TTC549 (cell line): ENCODE data around the gene EVA1B.

Experiments used
- FAIRE-seq: peaks from 2 replicates; lab custom pipeline; 2012; peaks lifted over from hg19 to GRCh38; lab: Jason Lieb, UNC

Gene EVA1B, protein sequence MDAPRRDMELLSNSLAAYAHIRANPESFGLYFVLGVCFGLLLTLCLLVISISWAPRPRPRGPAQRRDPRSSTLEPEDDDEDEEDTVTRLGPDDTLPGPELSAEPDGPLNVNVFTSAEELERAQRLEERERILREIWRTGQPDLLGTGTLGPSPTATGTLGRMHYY

DNA sequence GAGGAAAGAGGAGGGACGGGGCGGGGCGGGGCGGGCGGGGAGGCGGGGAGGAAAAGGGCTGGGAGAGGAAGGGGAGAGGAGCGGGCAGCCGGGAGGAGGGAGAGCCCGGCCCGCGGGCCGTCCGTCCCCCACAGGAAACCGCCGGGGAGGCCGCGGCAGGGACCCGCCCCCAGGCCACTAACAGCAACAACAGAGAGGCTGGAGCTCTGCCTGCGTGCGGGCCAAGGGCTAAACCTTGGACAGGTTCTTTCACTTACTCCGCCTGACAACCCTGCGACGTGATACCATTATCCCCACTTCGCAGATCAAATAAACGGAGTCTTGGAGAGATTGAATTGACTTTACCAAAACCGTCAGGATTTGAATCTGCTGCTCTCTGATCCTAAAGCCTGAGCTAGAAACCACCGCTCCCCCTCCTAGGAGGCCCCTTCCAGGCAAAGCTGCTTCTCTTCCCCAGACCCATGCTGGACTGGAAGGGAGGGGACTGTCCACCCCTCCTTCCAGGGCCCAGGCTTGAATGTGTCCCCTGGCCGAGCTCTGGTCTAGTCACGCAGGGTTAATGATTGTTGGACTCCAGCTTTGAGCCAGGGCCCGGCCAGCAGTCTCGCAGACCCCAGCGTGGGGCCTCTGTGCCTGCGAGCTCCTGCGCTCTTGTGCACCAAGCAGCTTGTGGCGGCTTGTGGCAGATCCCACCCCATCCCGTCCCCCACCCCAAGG lies at the start of gene EVA1B:
EVA1B (minus strand) TSS at position 10 of the 717 bp plus-strand sequence. CDS start 608 bp downstream, outside the sequence.
- FAIRE-seq: no peak

DNA sequence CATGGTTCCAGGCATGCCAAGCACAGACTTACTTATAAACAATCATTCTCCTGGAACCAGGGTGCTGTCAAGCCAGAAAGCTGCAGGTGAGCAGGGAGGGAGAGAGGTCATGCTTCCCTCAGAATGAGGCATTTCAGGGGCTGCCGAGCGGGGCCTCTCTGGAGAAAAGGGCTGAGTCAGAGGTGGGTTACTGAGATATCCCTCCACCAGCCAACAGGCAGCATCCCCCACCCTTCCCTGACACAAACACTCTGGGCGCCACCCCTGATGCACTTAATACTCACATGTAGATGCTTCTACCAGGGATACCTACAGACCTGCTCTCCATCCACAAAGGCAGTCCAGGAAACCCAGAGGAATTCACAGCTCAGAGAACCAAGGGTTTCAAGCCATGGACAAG lies 49.2 kb upstream of the EVA1B start:
- no peak for FAIRE-seq

DNA sequence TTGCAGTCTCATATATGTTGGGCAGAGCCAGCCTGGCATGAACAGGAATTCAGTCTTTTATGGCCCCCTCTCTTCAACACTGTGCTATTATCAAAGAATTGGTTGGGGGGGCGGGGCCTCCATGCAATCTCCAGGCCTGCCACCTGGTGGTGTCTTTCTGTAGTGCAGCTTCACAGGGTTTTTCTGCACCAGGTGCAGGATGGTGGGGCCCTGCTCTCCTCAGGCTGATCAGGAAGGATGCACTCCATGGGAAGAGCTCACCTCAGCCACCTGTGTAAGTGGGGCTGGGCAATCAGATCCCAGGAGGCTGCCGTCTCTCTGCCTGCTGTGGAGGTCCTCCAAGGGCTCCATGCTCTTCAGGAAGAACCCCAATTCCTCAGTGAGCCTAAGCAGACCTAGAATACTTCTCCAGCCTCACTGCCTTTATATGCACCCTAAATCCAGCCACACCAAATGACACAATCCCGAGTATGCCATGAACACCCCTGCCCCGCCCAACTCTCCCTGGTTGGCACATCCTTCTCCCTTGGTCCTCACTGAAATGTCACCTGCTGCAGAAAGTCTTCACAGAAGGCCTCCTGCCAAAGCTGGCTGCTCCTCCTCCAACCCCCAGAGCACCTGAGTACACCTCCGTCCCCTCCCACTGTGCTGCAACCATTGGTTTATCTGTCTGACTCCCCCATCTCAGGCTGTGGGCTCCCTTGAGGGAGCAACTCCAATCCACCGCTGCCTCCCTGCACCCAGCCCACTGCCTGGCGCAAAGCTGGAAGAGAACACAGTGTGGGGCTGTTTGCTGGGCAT lies 45.8 kb upstream of the EVA1B start:
- FAIRE-seq: no peak

DNA sequence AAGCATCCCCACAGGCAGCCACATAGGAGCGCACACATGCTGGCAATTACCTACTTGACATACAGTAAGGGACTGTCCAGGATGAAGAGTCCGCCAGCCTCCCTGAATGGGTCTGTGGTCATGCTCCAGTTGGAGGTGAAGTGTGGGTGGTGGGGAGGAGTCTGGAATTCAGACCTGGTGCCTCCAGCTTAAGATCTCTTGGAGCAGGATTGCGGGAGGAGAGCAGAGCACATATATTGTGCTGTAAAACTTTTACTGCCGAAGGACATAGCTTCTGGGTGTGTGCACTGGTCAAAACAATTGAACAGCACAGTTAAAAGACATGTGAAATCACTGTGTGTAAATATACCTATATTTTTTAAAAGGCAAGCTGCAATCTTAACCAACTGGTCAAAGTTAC lies 44.4 kb upstream of the EVA1B start:
- no peak for FAIRE-seq

DNA sequence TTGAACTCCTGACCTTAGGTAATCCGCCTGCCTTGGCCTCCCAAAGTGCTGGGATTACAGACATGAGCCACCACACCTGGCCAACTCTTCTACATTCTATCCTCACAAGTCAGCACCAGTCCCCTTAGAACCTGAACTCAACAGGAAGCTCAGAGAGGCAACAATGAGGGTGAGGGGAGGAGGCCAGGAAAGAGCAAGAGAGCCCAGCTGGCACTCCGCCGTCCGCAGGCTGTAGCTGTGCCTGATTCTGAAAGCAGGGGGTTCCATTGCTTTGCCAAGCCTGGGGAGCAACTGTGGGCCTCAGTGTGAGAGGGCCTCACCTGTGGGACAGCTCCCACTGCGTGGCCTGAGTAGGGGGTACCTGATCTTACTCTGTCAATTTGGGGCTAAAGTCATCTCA lies 43.6 kb upstream of the EVA1B start:
- FAIRE-seq: no peak

DNA sequence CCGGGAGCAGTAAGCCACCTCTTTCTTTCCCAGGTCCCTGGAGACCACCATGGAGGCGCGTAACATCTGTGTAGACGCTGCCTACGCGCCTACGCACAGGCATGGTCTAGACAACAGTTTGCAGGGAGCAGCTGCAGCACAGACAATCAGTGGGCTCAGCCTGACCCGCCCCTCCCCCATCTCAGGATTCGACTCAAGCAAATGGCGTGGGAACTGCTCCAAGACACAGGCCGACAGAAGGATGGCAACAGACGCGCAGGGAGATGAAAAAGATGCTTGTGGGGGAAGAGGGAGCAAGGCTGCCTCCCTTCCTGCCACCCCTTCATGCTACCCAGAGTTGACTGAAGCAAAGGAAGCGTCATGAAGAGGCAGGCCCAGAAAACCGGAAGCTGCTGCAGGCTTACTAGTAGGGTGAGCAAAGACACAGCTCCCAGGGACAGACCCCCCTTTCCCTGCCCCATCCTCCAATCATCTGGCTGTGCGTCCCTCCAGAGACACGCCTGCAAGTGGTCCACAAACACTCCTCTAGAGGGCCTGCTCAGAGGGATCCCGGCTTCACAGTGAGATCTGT lies 42.7 kb upstream of the EVA1B start:
- FAIRE-seq: no peak

DNA sequence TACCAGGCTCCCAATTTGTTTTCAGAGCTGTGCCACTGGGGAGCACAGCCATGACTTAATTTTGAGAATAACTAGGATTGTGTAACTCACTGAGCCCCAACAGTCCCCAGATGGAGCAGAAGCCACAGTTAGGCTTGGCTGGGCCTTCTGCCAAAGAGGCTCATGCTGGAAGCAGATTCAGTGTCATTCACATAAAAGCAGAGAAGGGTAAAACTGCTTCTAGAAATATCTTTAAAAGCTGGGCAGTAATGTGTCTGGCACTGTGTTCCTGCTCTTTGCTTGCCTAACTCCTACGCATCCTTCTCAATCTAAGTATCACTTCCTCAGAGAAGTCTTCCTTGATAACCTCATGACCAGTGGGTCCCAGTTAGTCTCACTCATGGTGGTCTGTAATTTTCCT lies 41.9 kb upstream of the EVA1B start:
- FAIRE-seq: no peak

DNA sequence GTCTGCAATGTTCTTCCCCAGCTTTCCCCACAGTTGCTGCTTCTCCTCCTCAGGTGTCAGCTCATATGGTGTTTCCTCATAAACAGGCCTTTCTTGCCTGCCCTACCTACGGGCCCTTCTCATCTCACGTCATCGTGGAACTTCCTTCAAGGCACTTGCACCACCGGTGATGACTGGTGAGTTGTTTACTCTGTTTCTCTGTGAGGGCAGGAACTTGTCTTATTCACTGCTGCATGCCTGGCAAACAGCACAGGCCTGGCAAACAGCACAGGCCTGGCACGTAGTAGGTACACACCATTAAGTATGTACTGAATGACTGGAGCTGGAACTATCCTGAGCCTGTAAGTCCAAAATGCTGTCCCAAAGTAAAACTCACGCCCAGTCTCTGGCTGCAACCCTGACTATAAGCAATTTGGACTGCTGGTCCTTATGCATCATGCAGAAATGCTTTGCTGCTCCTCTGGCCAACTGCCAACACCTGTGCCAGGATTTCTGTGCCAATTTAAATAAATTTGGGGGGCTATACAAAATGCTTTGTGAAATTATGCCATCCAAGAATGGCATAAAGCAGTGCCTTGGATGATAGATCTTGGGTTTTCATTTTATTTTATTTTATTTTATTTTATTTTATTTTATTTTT lies 36.6 kb upstream of the EVA1B start:
- FAIRE-seq: no peak

DNA sequence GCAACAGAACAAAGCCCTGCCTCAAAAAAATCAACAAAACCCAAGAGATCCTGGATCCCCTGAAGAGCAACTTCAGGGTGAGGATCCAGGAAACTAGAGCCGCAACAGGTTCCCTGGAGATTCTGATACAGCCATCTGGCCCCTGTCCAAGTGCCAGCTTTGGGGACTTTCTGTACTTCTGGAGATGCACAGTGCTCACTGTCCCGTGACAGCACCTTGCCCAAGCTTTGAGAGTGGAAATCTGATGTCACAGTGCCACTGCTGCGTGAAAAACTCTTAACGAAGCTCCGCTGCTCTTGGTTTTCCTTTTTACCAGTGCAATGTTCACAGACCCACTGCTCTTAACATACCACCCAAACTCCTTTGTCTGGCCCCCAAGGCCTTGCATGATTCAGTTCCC lies 35.9 kb upstream of the EVA1B start:
- FAIRE-seq: no peak

DNA sequence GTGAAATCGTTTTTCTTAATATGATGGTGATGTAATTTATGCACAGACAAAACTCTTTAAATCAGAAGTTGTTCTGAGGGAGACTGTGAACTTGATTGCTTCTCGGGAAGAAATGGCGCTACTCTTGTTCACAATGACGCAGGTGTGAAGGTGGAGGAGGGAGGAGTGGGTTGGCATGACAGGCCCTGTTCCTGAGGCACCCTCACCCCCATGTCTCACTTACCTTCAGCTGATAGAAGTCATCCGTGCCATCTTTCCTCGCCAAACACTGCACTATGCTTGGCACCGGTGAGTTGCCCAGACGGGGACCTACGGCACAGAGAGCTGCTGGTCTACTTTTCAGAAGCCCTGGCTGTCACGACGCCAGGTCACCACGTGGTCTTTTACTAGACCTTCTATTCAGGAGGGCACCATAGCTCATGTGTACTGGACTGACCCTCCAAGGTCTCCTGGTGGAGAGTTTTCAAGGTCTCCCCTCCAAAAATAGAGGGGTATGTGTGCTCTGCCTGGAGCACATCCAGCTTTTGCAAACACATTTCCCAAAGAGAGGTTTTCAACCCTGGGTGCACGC lies 35.2 kb upstream of the EVA1B start:
- no peak for FAIRE-seq

DNA sequence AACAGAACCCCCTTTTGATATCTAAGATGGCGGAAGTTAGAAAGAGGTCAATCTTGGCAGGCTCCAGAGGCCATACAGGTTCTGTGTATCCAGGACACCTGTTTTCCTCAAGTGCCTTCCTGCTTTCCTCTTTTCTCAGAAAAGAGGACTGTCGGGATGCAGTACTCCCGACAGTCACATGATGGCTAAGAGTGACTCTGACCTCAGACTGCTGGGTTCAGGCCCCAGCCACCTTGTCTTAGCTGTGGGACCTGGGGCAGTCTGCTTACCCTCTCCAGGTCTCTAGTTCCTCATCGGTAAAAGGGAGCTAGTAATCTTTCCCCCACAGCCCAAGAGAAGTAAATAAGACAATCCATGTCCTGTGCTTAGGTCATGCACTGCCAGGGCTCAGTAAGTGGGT lies 32.4 kb upstream of the EVA1B start:
- FAIRE-seq: no peak

DNA sequence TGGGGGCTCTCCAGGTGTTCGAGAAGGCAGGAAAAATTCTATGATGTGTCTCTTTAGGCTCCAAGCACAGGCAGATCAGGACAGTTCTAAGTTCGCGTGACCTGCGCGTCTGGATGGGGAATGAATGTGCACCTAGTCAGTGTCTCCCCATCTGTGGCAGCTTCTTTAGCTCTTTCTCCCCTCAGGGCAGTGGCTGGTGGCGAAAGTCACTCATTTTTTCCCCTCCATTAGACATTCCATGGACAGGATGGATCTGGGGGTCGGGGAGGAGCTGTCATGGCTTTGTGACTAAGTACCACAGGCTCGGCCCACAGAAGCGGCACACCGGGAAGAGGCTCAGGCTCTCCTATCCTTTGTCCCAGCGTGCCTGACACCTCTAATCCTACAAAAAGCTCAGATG lies 31.0 kb upstream of the EVA1B start:
- no peak for FAIRE-seq

DNA sequence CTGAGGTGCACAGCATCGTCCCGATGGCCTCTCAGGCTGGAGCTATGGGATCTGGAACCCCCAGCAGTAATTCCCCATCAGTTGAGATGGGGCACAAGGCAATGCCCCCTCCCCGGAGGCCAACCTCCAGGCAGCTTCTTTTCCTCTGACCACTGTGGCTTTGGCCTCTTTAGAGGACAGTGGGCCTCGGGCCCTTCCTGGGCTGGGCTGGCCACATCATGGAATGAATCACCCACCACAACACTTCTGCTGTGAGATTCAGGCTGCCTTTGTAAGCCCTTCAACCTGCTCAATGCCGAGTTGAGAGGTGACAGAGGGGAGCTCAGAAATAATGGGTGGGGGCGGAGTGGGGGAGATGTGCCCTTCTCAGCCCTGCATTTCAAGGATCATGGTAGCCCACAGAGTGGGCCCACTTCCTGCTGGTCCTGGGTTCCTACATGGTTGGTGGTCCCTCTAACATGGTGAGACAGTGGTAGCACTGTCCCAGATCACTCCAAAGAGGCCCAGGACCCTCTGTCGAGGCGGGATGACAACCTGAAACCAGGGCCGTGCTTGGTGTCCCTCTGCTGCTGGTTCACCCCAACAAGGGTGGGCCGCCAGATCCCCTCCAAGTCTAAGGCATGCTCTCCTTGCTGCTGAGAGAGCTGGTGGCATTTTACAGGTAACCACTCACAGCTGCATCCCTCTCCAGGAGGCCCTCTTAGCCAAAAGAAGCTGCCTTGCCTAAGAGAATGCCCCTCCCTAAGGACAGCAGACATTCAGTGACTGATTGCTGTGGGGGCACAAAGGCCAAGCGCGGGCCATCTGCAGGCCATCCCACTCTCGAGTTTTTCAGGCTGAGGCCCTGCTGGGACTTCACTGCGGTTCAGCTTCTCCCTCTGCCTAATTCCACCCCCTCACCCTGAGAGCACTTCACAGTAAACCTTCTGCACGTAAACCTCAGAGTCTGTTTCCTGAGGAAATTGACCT lies 29.7 kb upstream of the EVA1B start:
- no peak for FAIRE-seq

DNA sequence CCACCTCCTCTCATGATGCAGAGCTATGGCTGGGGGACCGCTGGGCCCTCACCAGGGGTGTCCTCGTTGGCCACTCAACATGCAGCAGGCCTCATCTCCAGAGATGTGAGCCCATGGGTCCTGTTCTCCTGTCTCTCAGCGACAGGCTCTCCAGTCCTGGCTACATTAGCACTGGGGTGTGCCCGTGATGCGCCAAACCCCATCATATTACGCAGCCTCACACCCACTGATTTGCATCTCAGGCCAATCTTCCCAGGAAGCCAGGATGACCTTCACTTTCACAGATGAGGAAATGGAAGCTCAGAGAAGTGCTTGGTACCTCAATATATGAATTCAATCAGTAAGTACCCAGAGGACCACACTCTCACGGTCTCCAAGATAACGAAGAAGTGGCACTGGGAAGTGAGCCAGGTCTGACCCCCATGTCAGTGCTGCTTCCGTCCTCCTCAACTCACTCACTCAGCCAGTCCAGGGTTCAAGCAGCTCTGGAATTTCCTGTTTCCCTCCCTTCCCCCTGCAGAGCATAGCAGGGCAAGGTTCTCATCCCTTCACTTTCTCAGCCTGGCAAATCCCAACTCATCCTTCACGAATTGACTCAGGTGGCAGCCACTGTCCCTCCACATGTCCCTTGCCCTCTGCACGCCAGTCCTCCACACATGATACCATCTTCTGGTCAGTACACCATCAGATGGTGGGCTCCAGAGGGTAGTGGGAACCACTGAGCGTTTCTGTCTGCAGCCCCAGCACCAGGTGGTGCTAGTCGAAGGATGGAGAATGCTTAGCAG lies 28.9 kb upstream of the EVA1B start:
- no peak for FAIRE-seq

DNA sequence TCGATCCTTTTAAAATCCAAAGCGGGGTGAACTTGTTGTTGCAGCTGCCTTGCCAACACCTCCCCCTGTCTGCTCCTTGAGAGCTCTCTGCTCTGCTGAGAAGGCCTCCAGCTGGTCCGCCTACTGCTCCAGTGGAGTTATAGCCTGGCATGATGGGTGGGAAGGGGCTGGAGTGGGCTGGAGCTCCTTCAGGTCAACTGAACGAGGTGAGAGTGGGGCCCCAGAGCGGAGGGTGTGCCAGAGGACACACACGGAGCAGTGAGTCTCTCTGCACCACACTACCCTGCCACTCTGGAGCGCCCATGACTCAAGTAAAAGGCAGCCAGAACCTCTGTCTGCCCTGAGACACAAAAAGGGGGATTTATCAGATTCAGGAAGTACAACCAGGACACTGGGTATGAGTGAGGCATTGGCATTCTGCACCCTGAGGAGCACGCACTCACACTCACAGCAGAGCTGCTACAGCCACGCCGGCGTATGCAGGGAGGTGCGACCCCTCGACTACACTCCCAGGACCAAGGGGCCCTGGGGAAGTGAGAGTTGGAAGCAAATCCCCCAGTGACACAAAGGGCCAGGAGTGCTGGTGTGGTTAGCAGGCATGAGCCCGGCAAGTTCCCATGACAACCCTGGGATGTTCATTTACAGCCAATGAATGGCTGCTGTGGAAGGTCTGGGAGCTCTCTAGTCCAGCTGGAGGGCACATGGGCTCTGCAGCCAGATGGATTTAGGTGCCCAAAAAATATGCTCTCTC lies 28.0 kb upstream of the EVA1B start:
- FAIRE-seq: no peak

DNA sequence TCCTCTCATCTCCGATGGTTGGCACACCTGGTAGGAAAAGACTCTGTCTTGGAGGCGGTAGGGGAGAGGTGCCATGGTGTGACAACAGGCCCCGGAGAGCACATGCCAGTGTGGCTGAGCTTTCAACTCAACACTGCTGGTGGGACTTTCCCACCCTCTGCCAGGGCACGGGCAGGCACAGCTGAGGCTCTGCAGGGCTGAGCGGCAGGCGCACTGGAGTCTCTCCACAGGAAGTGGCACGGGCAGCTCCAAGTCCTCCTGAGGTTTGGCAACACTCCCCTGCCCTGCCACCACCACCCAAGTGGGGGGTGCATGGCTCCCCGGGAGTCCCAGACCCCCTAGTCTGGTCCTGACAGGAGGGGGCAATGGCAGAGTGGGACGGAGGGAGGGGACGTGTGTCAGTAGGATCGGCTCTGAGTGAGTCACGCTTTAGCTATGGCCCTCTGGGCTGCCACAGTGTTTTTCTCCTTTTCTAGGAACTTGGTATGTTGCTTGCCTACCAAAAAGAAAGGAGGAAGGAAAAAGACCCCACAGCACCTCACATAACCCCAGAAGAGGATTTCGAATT lies 27.3 kb upstream of the EVA1B start:
- no peak for FAIRE-seq

DNA sequence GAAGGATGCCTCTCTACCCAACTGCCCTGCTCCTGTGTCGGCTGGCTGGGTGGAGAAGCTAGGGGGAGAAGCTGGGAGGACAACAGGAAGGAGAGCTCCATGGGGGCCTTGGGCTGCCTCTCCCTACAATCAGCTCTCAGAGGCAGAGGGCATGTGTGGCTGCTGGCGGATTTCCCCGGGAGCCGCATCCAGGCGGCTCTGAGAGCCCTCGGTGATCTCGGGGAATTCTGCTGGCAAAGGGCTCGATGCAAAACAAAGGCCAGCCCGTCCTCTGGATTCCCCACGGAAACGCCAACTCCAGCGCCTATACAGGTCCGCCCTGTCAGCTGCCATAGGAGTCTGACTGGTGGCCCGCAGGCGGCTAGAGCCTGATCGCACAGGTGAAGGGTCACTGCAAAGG lies 26.4 kb upstream of the EVA1B start:
- no peak for FAIRE-seq

DNA sequence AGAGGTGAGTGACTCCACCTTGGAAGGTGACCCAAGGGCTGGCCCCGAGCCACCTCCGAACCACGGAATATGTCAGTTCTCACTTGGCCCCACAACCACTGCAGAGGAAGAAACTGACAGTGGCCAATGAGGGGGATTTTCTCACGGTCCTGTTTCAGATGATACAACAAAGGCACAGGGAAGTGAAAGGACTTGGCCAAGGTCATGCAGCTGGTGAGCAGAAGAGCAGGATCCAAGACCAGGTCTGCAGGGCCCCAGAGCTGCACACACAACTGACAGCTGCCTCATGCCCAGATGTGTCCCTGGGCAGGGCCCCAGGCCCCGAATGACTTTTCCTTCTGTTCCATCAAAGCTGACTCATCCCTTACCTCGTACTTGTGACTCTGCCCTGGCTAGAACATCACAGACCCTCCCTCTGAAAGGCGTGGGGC lies 25.8 kb upstream of the EVA1B start:
- FAIRE-seq: no peak

DNA sequence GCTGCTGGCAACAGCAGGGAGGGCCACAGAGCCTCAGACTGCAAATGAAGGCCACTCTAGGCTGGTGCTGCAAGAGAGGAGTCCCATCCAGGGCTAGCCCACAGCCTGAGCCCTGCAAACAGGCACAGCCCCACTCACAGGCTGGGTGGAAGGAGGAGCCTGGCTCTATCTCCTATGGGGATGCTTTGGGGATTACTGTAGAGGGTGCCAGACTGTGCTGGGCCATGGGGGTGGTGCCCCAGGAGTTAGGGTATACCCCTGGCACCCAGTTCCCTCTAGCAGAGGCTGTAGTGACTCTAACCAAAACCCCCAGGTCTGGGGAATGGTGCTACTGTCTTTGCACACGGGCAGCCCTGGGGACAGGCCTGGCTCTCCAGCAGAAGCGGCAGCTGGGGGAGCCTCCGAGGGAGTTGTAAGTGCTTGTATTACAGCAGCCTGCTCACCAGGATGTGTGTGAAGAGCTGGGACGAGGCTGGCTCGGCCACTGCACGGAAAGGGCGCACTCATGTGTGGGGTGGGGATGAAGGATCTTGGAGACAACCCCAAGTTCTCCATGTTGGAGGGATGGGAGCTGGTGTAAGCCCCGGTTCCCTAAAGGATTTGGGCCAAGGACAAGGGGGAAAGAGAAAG lies 23.4 kb upstream of the EVA1B start:
- no peak for FAIRE-seq
